Activated CD8-positive, alpha-beta memory T cell treated with anti-CD3 and anti-CD28 coated beads, Interleukin-2, amount 50 U/mL, for 24 hours (primary cell): Measurements from ENCODE around the gene TMPRSS6.

Experiments
- DNase-seq: peaks from one replicate; pipeline ENCODE4 v3.0.0-alpha.2; 2020; ENCODE audit errors: extremely low read depth

TMPRSS6 gene

GRCh38 chr22:37117092-37117491 is 7.6 kb upstream of the TMPRSS6 start:
- no peak for DNase-seq

GRCh38 chr22:37115032-37115431 is 5.5 kb upstream of the TMPRSS6 start:
- no peak for DNase-seq

- DNase-seq = no peak
Observed at GRCh38 chr22:37113757-37114156, 4.2 kb upstream of the TMPRSS6 start.

- no peak for DNase-seq
Observed at GRCh38 chr22:37112084-37112728, 2.7 kb upstream of the TMPRSS6 start.

GRCh38 chr22:37111156-37111717 is 1.7 kb upstream of the TMPRSS6 start:
- DNase-seq = no peak

GRCh38 chr22:37107816-37108621 is 1.5 kb downstream of the TMPRSS6 start:
- DNase-seq = no peak

- no peak for DNase-seq
Observed at GRCh38 chr22:37105990-37106389, 3.5 kb downstream of the TMPRSS6 start.

- no peak for DNase-seq
Observed at GRCh38 chr22:37105154-37105553, 4.4 kb downstream of the TMPRSS6 start.

GRCh38 chr22:37103656-37104452 is 5.7 kb downstream of the TMPRSS6 start:
- no peak for DNase-seq

GRCh38 chr22:37103151-37103550 is 6.4 kb downstream of the TMPRSS6 start:
- no peak for DNase-seq

- no peak for DNase-seq
Observed at GRCh38 chr22:37101311-37102066, 8.0 kb downstream of the TMPRSS6 start.

- DNase-seq = no peak
Observed at GRCh38 chr22:37100589-37101127, 8.9 kb downstream of the TMPRSS6 start.

- no peak for DNase-seq
Observed at GRCh38 chr22:37098976-37099591, 10.4 kb downstream of the TMPRSS6 start.

GRCh38 chr22:37097346-37097745 is 12.2 kb downstream of the TMPRSS6 start:
- no peak for DNase-seq

GRCh38 chr22:37095113-37095512 is 14.4 kb downstream of the TMPRSS6 start:
- peak; percentile 49 for DNase-seq

GRCh38 chr22:37094239-37094638 is 15.3 kb downstream of the TMPRSS6 start:
- DNase-seq = no peak

- DNase-seq = no peak
Observed at GRCh38 chr22:37092997-37093396, 16.5 kb downstream of the TMPRSS6 start.

GRCh38 chr22:37091994-37092393 is 17.5 kb downstream of the TMPRSS6 start:
- DNase-seq = no peak

GRCh38 chr22:37090920-37091695 is 18.4 kb downstream of the TMPRSS6 start:
- DNase-seq = no peak

GRCh38 chr22:37089434-37089833 is 20.1 kb downstream of the TMPRSS6 start:
- no peak for DNase-seq
